Peyer's patch (tissue), 4 donors: ENCODE measurements around the gene MLF1.

Experiments
- CTCF ChIP-seq, 6 experiments: fragments of 450-650 bp in 4 of 6; fragments of 200-600 bp in 2 of 6; sonication (generic) in 1 of 6; IDR thresholded peaks; one replicate each; pipeline ENCODE4 v1.5.1; 2017 to 2019; ENCODE audit warnings: antibody characterized with exemption in 6 of 6, mild to moderate bottlenecking in 3 of 6, moderate library complexity in 1 of 6
- POLR2A ChIP-seq, 2 donors: fragments of 450-650 bp; IDR thresholded peaks; one replicate each; pipeline ENCODE4 v1.5.1; 2017; ENCODE audit warnings: antibody characterized with exemption in 2 of 2, mild to moderate bottlenecking in 2 of 2, moderate library complexity in 2 of 2

GRCh38 chr3:158540066-158540465, 30.9 kb upstream of the MLF1 start:
- TF ChIP-seq CTCF (IDR thresholded peaks at IDR 0.05): no peak
- no peak for TF ChIP-seq POLR2A (IDR thresholded peaks at IDR 0.05)
